ENCODE measurements around the gene TRIM2.

TRIM2 gene

GRCh38 chr4:153223930-153224329, 19.7 kb downstream of the TRIM2 start:
- no peak for DNase-seq

- no peak for DNase-seq
Measured at GRCh38 chr4:153224474-153224873, 20.2 kb downstream of the TRIM2 start.

GRCh38 chr4:153227469-153228075, 23.3 kb downstream of the TRIM2 start:
- no peak for DNase-seq

- no peak for DNase-seq
Measured at GRCh38 chr4:153228512-153229140, 24.4 kb downstream of the TRIM2 start.

- DNase-seq, result no peak
Measured at GRCh38 chr4:153229545-153229944, 25.3 kb downstream of the TRIM2 start.

- no peak for DNase-seq
Measured at GRCh38 chr4:153232768-153233167, 28.5 kb downstream of the TRIM2 start.

GRCh38 chr4:153233761-153234371, 29.6 kb downstream of the TRIM2 start:
- no peak for DNase-seq

GRCh38 chr4:153234885-153235284, 30.6 kb downstream of the TRIM2 start:
- DNase-seq, result no peak

GRCh38 chr4:153238135-153238919, 34.1 kb downstream of the TRIM2 start:
- no peak for DNase-seq

GRCh38 chr4:153239409-153239808, 35.2 kb downstream of the TRIM2 start:
- DNase-seq, result no peak

- DNase-seq, result no peak
Measured at GRCh38 chr4:153241295-153241694, 37.1 kb downstream of the TRIM2 start.

- no peak for DNase-seq
Measured at GRCh38 chr4:153241970-153242838, 38.0 kb downstream of the TRIM2 start.

- no peak for DNase-seq
Measured at GRCh38 chr4:153242839-153243324, 38.6 kb downstream of the TRIM2 start.

- no peak for DNase-seq
Measured at GRCh38 chr4:153243468-153243867, 39.2 kb downstream of the TRIM2 start.

- DNase-seq, result no peak
Measured at GRCh38 chr4:153244969-153245368, 40.7 kb downstream of the TRIM2 start.

GRCh38 chr4:153245775-153246174, 41.5 kb downstream of the TRIM2 start:
- DNase-seq, result no peak

GRCh38 chr4:153246446-153247115, 42.3 kb downstream of the TRIM2 start:
- DNase-seq, result no peak

GRCh38 chr4:153247116-153247490, 42.9 kb downstream of the TRIM2 start:
- DNase-seq, result no peak

GRCh38 chr4:153248641-153249198, 44.5 kb downstream of the TRIM2 start:
- DNase-seq, result no peak

GRCh38 chr4:153249199-153250041, 45.2 kb downstream of the TRIM2 start:
- peak; percentile 19 for DNase-seq

- no peak for DNase-seq
Measured at GRCh38 chr4:153252122-153252521, 47.9 kb downstream of the TRIM2 start.

Measured in MV-4-11 (cell line).